H9 (cell line): ENCODE results near the gene FMOD. TPM values are rescaled to one million over a fixed set of nuclear protein-coding genes. Genes with fewer than 3 reads are reported as not detected.

Experiments used
- DNase-seq: peaks from one replicate; pipeline ENCODE4 v3.0.0-alpha.2; 2017
- H2AFZ ChIP-seq: one replicate; pipeline ENCODE4 v1.6.1; 2013; ENCODE audit warnings: mild to moderate bottlenecking, low read length, control low read depth, moderate library complexity
- H2AK5ac ChIP-seq: 2 replicates; pipeline ENCODE4 v1.6.1; 2013; ENCODE audit warnings: low read length, control low read depth, mixed read lengths; ENCODE audit not compliant: insufficient read length
- H2BK120ac ChIP-seq: one replicate; pipeline ENCODE4 v1.6.1; 2013; ENCODE audit warnings: low read depth, mild to moderate bottlenecking, low read length, control low read depth, inconsistent platforms; ENCODE audit not compliant: poor library complexity, severe bottlenecking
- H2BK12ac ChIP-seq: 2 replicates; pipeline ENCODE4 v1.6.1; 2013; ENCODE audit warnings: low read length, control low read depth, mixed read lengths, low read depth; ENCODE audit not compliant: insufficient read length
- H2BK15ac ChIP-seq: 2 replicates; pipeline ENCODE4 v1.6.1; 2013; ENCODE audit warnings: low read depth, low read length, control low read depth
- H2BK20ac ChIP-seq: one replicate; pipeline ENCODE4 v1.6.1; 2013; ENCODE audit warnings: low read depth, mild to moderate bottlenecking, low read length, control low read depth, inconsistent platforms; ENCODE audit not compliant: poor library complexity, severe bottlenecking
- H2BK5ac ChIP-seq: 2 replicates; pipeline ENCODE4 v1.6.1; 2013; ENCODE audit warnings: low read length, control low read depth, mixed read lengths; ENCODE audit not compliant: insufficient read length
- H3K14ac ChIP-seq: 2 replicates; pipeline ENCODE4 v1.6.1; 2013; ENCODE audit warnings: low read length, control low read depth; ENCODE audit not compliant: insufficient read depth
- H3K18ac ChIP-seq: 2 replicates; pipeline ENCODE4 v1.6.1; 2013; ENCODE audit warnings: low read depth, mild to moderate bottlenecking, mixed read lengths, low read length, control low read depth; ENCODE audit not compliant: insufficient read length
- H3K23ac ChIP-seq: 2 replicates; pipeline ENCODE4 v1.6.1; 2013; ENCODE audit warnings: low read length, control low read depth, mixed read lengths, low read depth; ENCODE audit not compliant: insufficient read length
- H3K23me2 ChIP-seq: 2 replicates; pipeline ENCODE4 v1.6.1; 2013; ENCODE audit warnings: low read depth, mild to moderate bottlenecking, mixed read lengths, low read length, control low read depth; ENCODE audit not compliant: insufficient read length, poor library complexity, severe bottlenecking
- H3K27ac ChIP-seq: 2 replicates; pipeline ENCODE4 v1.5.1; 2013; ENCODE audit warnings: low read length, control low read depth, mixed read lengths, low read depth; ENCODE audit not compliant: insufficient read length
- H3K27me3 ChIP-seq: 2 replicates; pipeline ENCODE4 v1.6.1; 2013; ENCODE audit warnings: low read length, control low read depth, inconsistent platforms; ENCODE audit not compliant: insufficient read depth
- H3K4ac ChIP-seq: 2 replicates; pipeline ENCODE4 v1.6.1; 2013; ENCODE audit warnings: low read depth, mild to moderate bottlenecking, control low read depth, inconsistent platforms, low read length, moderate library complexity
- H3K4me1 ChIP-seq: 2 replicates; pipeline ENCODE4 v1.6.1; 2013; ENCODE audit warnings: low read length, control low read depth, inconsistent platforms; ENCODE audit not compliant: insufficient read depth
- H3K4me2 ChIP-seq: 2 replicates; pipeline ENCODE4 v1.6.1; 2013; ENCODE audit warnings: low read length, control low read depth, mixed read lengths; ENCODE audit not compliant: insufficient read length, insufficient read depth
- H3K56ac ChIP-seq: 2 replicates; pipeline ENCODE4 v1.6.1; 2013; ENCODE audit warnings: low read depth, mild to moderate bottlenecking, mixed read lengths, low read length, control low read depth; ENCODE audit not compliant: insufficient read length
- H3K79me1 ChIP-seq: 2 replicates; pipeline ENCODE4 v1.6.1; 2013; ENCODE audit warnings: low read depth, mild to moderate bottlenecking, moderate library complexity, low read length, control low read depth, inconsistent platforms; ENCODE audit not compliant: insufficient read depth, poor library complexity, severe bottlenecking
- H3K79me2 ChIP-seq: 2 replicates; pipeline ENCODE4 v1.6.1; 2013; ENCODE audit warnings: low read length, control low read depth, inconsistent platforms; ENCODE audit not compliant: insufficient read depth
- H3K9ac ChIP-seq: 2 replicates; pipeline ENCODE4 v1.6.1; 2013; ENCODE audit warnings: low read length, control low read depth, mixed read lengths; ENCODE audit not compliant: insufficient read length; ENCODE audit errors: extremely low read depth
- H3K9me3 ChIP-seq: one replicate; pipeline ENCODE4 v1.6.1; 2013; ENCODE audit warnings: low read depth, low read length, inconsistent platforms; ENCODE audit not compliant: control insufficient read depth
- H3T11ph ChIP-seq: one replicate; pipeline ENCODE4 v1.6.1; 2013; ENCODE audit warnings: mild to moderate bottlenecking, low read length, control low read depth, inconsistent platforms
- H4K20me1 ChIP-seq: one replicate; pipeline ENCODE4 v1.6.1; 2013; ENCODE audit not compliant: control insufficient read depth, insufficient read length, insufficient read depth
- H4K5ac ChIP-seq: 2 replicates; pipeline ENCODE4 v1.6.1; 2013; ENCODE audit warnings: low read depth, mild to moderate bottlenecking, mixed read lengths, low read length, control low read depth; ENCODE audit not compliant: insufficient read length
- H4K8ac ChIP-seq: replicated peaks from 2 replicates; pipeline ENCODE4 v1.6.1; 2013; ENCODE audit warnings: low read length, control low read depth, mixed read lengths, low read depth; ENCODE audit not compliant: insufficient read length
- H4K91ac ChIP-seq: 2 replicates; pipeline ENCODE4 v1.6.1; 2013; ENCODE audit warnings: low read depth, mild to moderate bottlenecking, moderate library complexity, mixed read lengths, low read length, control low read depth; ENCODE audit not compliant: insufficient read length
- H3K27ac Mint-ChIP-seq, 3 experiments: 2 replicates in 2 of 3; 3 replicates in 1 of 3; pipeline ENCODE4 v1.8.0; 2020 to 2021; ENCODE audit warnings: mixed read lengths in 3 of 3, mild to moderate bottlenecking in 1 of 3, moderate library complexity in 1 of 3
- H3K27me3 Mint-ChIP-seq: 2 replicates; pipeline ENCODE4 v1.8.0; 2021; ENCODE audit warnings: low read depth, mild to moderate bottlenecking, moderate library complexity, mixed read lengths
- H3K36me3 Mint-ChIP-seq, 3 experiments: 2 replicates in 2 of 3; 3 replicates in 1 of 3; pipeline ENCODE4 v1.8.0; 2020 to 2021; ENCODE audit warnings: low read depth in 3 of 3, mixed read lengths in 3 of 3; ENCODE audit not compliant: insufficient read depth in 1 of 3
- H3K4me1 Mint-ChIP-seq, 2 experiments: 2 replicates each; pipeline ENCODE4 v1.8.0; 2020; ENCODE audit warnings: mixed read lengths in 2 of 2
- H3K4me3 Mint-ChIP-seq, 2 experiments: 2 replicates in 1 of 2; 3 replicates in 1 of 2; pipeline ENCODE4 v1.8.0; 2020 to 2021; ENCODE audit warnings: mild to moderate bottlenecking in 2 of 2, mixed read lengths in 2 of 2, moderate library complexity in 1 of 2
- H3K9me3 Mint-ChIP-seq, 2 experiments: 2 replicates in 1 of 2; 3 replicates in 1 of 2; pipeline ENCODE4 v1.8.0; 2020; ENCODE audit warnings: mild to moderate bottlenecking in 2 of 2, mixed read lengths in 2 of 2, moderate library complexity in 1 of 2
- CTCF ChIP-seq: fragments of 200-600 bp; sonication (generic); conservative IDR thresholded peaks from 3 replicates; pipeline ENCODE4 v1.8.0; 2021; ENCODE audit warnings: antibody characterized with exemption, mild to moderate bottlenecking
- WGBS: extraction: QIAGEN DNeasy Blood & Tissue Kit; methylation state at CpG from one replicate; pipeline ENCODE4 v1.1.7; 2013; ENCODE audit warnings: missing lambda C conversion rate, low lambda C conversion rate, mixed read lengths; ENCODE audit not compliant: insufficient read length; ENCODE audit errors: extremely low coverage; 5-methylcytosine and 5-hydroxymethylcytosine counted together
- total RNA-seq: library from RNA; stranded (reverse); gene quantifications from 2 replicates; pipeline ENCODE4 v1.2.1, GENCODE V29; 2021

Gene FMOD
- total RNA-seq, 1 experiment from 2014 or later, result not detected

- Mint-ChIP-seq H3K27me3 (peaks cover 85% of the 10 kb centered on the region), H3K9me3 (no peaks in the 10 kb centered on the region), H3K4me1 (peaks cover 44 to 64% of the 10 kb centered on the region in 2 experiments), H3K36me3 (no peaks in the 10 kb centered on the region), H3K4me3 (peak overlapping the region; percentile 62 to 81), H3K27ac (no peak overlapping the region; a peak in 1 of 7 replicates)
- Histone ChIP-seq H3K9ac (peak overlapping the region; percentile 33), H2AFZ (no peak overlapping the region), H2BK15ac (no peak overlapping the region), H3K4ac (no peak overlapping the region), H3K23me2 (peaks cover 4% of the 10 kb centered on the region), H2AK5ac (no peak overlapping the region), H4K5ac (no peak overlapping the region), H3K4me1 (peaks cover 5% of the 10 kb centered on the region; the same call in 1 of the 2 replicates), H3K18ac (peak overlapping the region; percentile 85), H3K23ac (no peak overlapping the region), H2BK12ac (no peak overlapping the region), H3K27ac (no peak overlapping the region), H3K79me2 (no peaks in the 10 kb centered on the region), H2BK20ac (no peak overlapping the region), H4K20me1 (peaks cover 4% of the 10 kb centered on the region), H2BK5ac (no peak overlapping the region), H2BK120ac (no peak overlapping the region), H3K14ac (peak overlapping the region; percentile 76), H4K8ac (no peak overlapping the region), H3K9me3 (no peaks in the 10 kb centered on the region), H3K4me2 (peak overlapping the region; percentile 85), H4K91ac (no peak overlapping the region), H3T11ph (no peak overlapping the region), H3K27me3 (peaks cover 12% of the 10 kb centered on the region; the same call in 1 of the 2 replicates), H3K79me1 (no peaks in the 10 kb centered on the region), H3K56ac (no peak overlapping the region)
- DNase-seq, result peak; percentile 93
- no peak for TF ChIP-seq CTCF
- no CpG with 5 or more reads among the region's 49 CpGs for WGBS
These were observed 23.9 kb downstream of the FMOD start for GRCh38 chr1:203326830-203327683.
